Spleen (tissue), 7 donors: ENCODE measurements around the gene CRTC3.

Source experiments
- POLR2A ChIP-seq, 3 donors: fragments of 450-650 bp; IDR thresholded peaks; one replicate each; pipeline ENCODE4 v1.5.1; 2017; ENCODE audit warnings: antibody characterized with exemption in 3 of 3, mild to moderate bottlenecking in 1 of 3
- TF ChIP-seq, protein P1 (sequence below), 11 experiments: fragments of 200-600 bp in 7 of 11; fragments of 450-650 bp in 4 of 11; sonication (generic) in 4 of 11; IDR thresholded peaks in 8 of 11; conservative IDR thresholded peaks in 3 of 11; 1 replicate in 7 of 11; 2 replicates in 4 of 11; pipeline versions ENCODE4 v1.4.0 to v1.8.0; 2016 to 2021; ENCODE audit warnings: antibody characterized with exemption in 11 of 11, inconsistent platforms in 4 of 11, mild to moderate bottlenecking in 1 of 11
- donor health status: DM: no; HTN: no; CAD: no; lungs with moderate emphysema.
- donor health status: DM: no; HTN: no; CAD: no.
- donor health status: DM: no; HTN: no; CAD: no.

DNA sequence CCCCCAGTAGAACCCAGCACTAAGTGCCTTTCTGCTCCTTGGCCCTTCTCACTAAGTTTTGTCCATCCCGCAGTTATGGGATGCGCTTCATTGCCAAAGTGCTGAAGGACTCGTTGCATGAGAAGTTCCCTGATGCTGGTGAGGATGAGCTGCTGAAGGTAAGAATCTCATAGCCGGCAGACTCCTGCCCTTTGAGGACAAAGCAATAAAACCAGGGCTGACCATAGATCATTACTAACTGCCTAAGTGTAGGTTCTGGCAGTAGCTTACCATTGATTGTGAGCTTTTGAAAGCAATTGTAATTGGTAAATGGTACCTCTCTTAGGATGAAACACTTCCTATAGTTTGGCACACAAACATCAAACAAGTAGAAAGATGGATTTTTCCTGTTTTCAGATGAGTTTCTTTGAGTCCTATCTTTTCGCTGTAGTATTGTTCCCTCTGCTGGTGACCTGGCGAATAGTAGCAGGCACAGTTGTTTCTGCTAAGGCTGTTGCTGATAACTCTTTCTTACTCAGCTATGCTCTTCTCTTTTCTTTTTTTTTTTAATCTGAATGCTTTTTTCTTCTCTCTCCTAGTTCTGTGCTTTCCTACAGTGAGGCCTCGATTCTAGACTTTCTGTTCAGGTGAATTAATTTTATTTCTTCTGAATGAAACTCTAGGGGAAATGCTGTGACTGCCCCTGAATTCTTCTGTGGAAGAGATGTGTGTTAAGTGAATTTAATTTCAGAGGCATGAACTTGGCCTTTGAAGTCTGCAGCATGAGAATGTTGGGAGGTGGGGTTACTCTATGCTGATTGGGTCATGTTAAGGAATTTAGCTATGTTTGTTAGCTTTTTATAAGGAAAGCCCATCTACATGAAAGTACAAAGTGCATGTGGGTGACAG is 47.4 kb upstream of the CRTC3 start:
- TF ChIP-seq, protein P1, sequence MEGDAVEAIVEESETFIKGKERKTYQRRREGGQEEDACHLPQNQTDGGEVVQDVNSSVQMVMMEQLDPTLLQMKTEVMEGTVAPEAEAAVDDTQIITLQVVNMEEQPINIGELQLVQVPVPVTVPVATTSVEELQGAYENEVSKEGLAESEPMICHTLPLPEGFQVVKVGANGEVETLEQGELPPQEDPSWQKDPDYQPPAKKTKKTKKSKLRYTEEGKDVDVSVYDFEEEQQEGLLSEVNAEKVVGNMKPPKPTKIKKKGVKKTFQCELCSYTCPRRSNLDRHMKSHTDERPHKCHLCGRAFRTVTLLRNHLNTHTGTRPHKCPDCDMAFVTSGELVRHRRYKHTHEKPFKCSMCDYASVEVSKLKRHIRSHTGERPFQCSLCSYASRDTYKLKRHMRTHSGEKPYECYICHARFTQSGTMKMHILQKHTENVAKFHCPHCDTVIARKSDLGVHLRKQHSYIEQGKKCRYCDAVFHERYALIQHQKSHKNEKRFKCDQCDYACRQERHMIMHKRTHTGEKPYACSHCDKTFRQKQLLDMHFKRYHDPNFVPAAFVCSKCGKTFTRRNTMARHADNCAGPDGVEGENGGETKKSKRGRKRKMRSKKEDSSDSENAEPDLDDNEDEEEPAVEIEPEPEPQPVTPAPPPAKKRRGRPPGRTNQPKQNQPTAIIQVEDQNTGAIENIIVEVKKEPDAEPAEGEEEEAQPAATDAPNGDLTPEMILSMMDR (IDR thresholded peaks at IDR 0.05 in 8 of 11, conservative IDR thresholded peaks at IDR 0.05 in 3 of 11), result peak in 10 of 11 experiments; percentile 33 to 82 (median 74)
- TF ChIP-seq POLR2A (IDR thresholded peaks at IDR 0.05), result no peak
